ENCODE data around the gene HDAC8. TPM values are rescaled to one million over a fixed set of nuclear protein-coding genes. Genes with fewer than 3 reads are reported as not detected.

HDAC8 gene
- total and polyA plus RNA-seq, 2 donors (not counting 1 experiment from before 2014, with no cell fraction given), result 13.3 to 41.9 TPM

GRCh38 chrX:72545990-72546389 lies 26.7 kb downstream of the HDAC8 start:
- H3K79me2 ChIP-seq (ENCODE audit: control insufficient read depth, insufficient read depth, low read length), result no peaks in the 10 kb centered on the region
- H4K20me1 ChIP-seq (ENCODE audit: control insufficient read depth, insufficient read depth, low read length, poor library complexity, severe bottlenecking), result no peaks in the 10 kb centered on the region
- H3K9ac ChIP-seq (ENCODE audit: low read length), result no peak overlapping the region
- Mint-ChIP-seq H3K27me3 (no peaks in the 10 kb centered on the region), H3K4me1 (no peaks in the 10 kb centered on the region), H3K9me3 (ENCODE audit: insufficient read depth) (no peaks in the 10 kb centered on the region), H3K27ac (no peak overlapping the region), H3K4me3 (no peak overlapping the region)
- TF ChIP-seq EZH2 (IDR thresholded peaks at IDR 0.05; ENCODE audit: borderline replicate concordance, insufficient read depth, low read depth, low read length, poor library complexity, severe bottlenecking), result no peak
- TF ChIP-seq, protein P1, sequence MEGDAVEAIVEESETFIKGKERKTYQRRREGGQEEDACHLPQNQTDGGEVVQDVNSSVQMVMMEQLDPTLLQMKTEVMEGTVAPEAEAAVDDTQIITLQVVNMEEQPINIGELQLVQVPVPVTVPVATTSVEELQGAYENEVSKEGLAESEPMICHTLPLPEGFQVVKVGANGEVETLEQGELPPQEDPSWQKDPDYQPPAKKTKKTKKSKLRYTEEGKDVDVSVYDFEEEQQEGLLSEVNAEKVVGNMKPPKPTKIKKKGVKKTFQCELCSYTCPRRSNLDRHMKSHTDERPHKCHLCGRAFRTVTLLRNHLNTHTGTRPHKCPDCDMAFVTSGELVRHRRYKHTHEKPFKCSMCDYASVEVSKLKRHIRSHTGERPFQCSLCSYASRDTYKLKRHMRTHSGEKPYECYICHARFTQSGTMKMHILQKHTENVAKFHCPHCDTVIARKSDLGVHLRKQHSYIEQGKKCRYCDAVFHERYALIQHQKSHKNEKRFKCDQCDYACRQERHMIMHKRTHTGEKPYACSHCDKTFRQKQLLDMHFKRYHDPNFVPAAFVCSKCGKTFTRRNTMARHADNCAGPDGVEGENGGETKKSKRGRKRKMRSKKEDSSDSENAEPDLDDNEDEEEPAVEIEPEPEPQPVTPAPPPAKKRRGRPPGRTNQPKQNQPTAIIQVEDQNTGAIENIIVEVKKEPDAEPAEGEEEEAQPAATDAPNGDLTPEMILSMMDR (IDR thresholded peaks at IDR 0.05), result no peak
- ATAC-seq (ENCODE audit: low read depth), result no peak
- POLR2A ChIA-PET, result no interaction called here
- H2AFZ ChIP-seq (ENCODE audit: insufficient read depth, low read depth, low read length, poor library complexity, severe bottlenecking), result no peak overlapping the region
- peaks cover 0 to 3% of the 10 kb centered on the region in 2 experiments for H3K36me3 ChIP-seq (replicated peaks in 1 of 2; ENCODE audit: control extremely low read depth in 1 of 2, control insufficient read depth in 1 of 2, extremely low read depth in 1 of 2, insufficient read depth in 2 of 2, low read length in 1 of 2)
- H3K4me3 ChIP-seq (ENCODE audit: control extremely low read depth in 1 of 5, extremely low read depth in 1 of 5, insufficient read depth in 1 of 5, low read depth in 2 of 5, low read length in 4 of 5), result no peak overlapping the region
- DNase-seq, result no peak
- H3K4me1 ChIP-seq (ENCODE audit: control insufficient read depth in 2 of 2, insufficient read depth in 2 of 2, low read length in 2 of 2), result no peaks in the 10 kb centered on the region
- no peak overlapping the region for H3K4me2 ChIP-seq (replicated peaks; ENCODE audit: low read depth, low read length, poor library complexity, severe bottlenecking)
- H3K27me3 ChIP-seq (replicated peaks in 1 of 4; ENCODE audit: control extremely low read depth in 1 of 4, control insufficient read depth in 3 of 4, insufficient read depth in 4 of 4, low read length in 3 of 4), result no peaks in the 10 kb centered on the region
- no peak overlapping the region for H3K27ac ChIP-seq (ENCODE audit: low read length in 2 of 2)
- H3K9me3 ChIP-seq (ENCODE audit: control extremely low read depth in 1 of 3, control insufficient read depth in 2 of 3, insufficient read depth in 1 of 3, low read length in 2 of 3), result no peaks in the 10 kb centered on the region
- CTCF ChIA-PET, result no interaction called here
- intact Hi-C loops (cut with micrococcal nuclease), result no loop called here

GRCh38 chrX:72540318-72540717 lies 32.3 kb downstream of the HDAC8 start:
- ATAC-seq (ENCODE audit: low read depth) (no peak), DNase-seq (peak; percentile 3)
- Histone ChIP-seq H3K36me3 (replicated peaks in 1 of 2; ENCODE audit: control extremely low read depth in 1 of 2, control insufficient read depth in 1 of 2, extremely low read depth in 1 of 2, insufficient read depth in 2 of 2, low read length in 1 of 2) (peaks cover 0 to 6% of the 10 kb centered on the region in 2 experiments), H3K9ac (ENCODE audit: low read length) (no peak overlapping the region), H4K20me1 (ENCODE audit: control insufficient read depth, insufficient read depth, low read length, poor library complexity, severe bottlenecking) (no peaks in the 10 kb centered on the region), H3K4me1 (ENCODE audit: control insufficient read depth in 2 of 2, insufficient read depth in 2 of 2, low read length in 2 of 2) (no peaks in the 10 kb centered on the region), H3K79me2 (ENCODE audit: control insufficient read depth, insufficient read depth, low read length) (no peaks in the 10 kb centered on the region), H3K4me2 (replicated peaks; ENCODE audit: low read depth, low read length, poor library complexity, severe bottlenecking) (no peak overlapping the region), H3K4me3 (ENCODE audit: control extremely low read depth in 1 of 5, extremely low read depth in 1 of 5, insufficient read depth in 1 of 5, low read depth in 2 of 5, low read length in 4 of 5) (no peak overlapping the region), H2AFZ (ENCODE audit: insufficient read depth, low read depth, low read length, poor library complexity, severe bottlenecking) (no peak overlapping the region), H3K27me3 (replicated peaks in 1 of 4; ENCODE audit: control extremely low read depth in 1 of 4, control insufficient read depth in 3 of 4, insufficient read depth in 4 of 4, low read length in 3 of 4) (no peaks in the 10 kb centered on the region), H3K9me3 (ENCODE audit: control extremely low read depth in 1 of 3, control insufficient read depth in 2 of 3, insufficient read depth in 1 of 3, low read length in 2 of 3) (no peaks in the 10 kb centered on the region), H3K27ac (ENCODE audit: low read length in 2 of 2) (no peak overlapping the region)
- ChIA-PET POLR2A (no interaction called here), CTCF (interaction anchor here (0.7 to 1.6 kb wide), 4 partner anchors 12 to 919 kb away, joined by 3 to 4 read pairs (median 3); no protein-coding TSS in a partner anchor)
- Mint-ChIP-seq H3K4me3 (no peak overlapping the region), H3K27me3 (no peaks in the 10 kb centered on the region), H3K9me3 (ENCODE audit: insufficient read depth) (no peaks in the 10 kb centered on the region), H3K4me1 (peaks cover 2% of the 10 kb centered on the region), H3K27ac (no peak overlapping the region)
- intact Hi-C loops (cut with micrococcal nuclease), result no loop called here
- WGBS (ENCODE audit: insufficient coverage), result no CpG with 5 or more reads among the region's 5 CpGs
- TF ChIP-seq, protein P1 (IDR thresholded peaks at IDR 0.05), result peak; percentile 24
- TF ChIP-seq EZH2 (IDR thresholded peaks at IDR 0.05; ENCODE audit: borderline replicate concordance, insufficient read depth, low read depth, low read length, poor library complexity, severe bottlenecking), result no peak

All from B cell (primary cell).